ENCODE data around the gene MMD2.

MMD2 gene

DNA sequence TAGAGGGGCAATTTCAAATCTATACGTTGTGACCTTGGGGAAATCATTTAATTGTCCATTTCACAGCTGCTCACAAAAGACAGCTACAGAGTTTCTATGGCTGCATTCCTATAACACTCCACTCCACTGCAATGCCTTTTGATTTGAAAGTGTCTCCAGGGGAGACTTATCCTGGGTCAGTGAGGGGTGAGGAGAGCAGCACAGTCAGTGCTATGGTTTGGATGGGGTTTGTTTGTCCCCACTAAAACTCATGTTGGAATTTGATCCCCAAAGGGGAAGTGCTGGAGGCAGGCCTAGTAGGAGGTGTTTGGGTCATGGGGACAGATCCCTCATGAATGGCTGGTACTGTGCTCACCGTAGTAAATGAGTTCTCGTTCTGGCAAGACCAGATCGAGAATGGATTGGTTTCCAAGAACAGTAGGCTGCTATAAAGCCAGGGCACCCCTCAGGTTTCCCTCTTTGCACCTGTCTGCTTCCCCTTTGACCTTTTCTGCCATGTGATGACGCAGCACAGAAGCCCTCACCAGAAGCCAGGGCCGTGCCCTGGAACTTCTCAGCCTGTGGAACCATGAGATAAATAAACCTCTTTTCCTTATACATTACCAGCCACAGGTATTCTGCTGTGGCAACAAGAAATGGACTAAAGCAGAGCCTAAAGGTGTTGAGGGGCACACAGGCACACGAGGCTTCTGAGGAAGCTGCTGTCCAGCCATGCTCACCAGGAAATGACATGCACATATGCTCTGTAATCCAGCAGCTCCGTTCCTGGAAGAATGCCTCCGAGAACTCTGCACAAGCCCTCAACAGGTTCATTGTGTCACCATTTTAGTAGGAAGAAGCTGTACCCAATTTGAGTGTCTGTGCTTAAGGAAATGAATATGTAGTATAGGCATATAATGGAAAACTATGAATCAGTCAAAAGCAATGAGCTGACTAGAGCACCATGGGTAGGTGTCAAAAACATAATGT is 92.2 kb downstream of the MMD2 start:
- no peak for DNase-seq

DNA sequence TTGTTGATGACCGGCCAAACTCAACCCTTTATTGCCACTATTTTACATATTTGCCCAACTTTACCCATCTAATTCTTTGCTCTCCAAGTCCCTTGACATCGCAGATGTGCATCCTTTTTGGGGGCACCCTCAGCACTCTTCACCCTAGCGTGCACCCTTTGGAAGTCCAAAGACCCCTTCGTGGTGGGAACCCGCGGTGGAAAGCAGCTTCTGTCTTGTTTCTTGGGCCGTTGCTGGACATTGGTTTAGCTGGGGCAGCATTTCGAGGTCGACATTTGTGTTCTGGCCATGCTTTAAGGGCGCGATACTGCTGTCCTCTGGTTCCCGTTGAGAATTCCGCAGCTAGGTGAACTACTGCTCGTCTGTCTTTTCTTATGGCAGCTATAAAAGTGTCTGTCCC is 96.8 kb downstream of the MMD2 start:
- DNase-seq = no peak

DNA sequence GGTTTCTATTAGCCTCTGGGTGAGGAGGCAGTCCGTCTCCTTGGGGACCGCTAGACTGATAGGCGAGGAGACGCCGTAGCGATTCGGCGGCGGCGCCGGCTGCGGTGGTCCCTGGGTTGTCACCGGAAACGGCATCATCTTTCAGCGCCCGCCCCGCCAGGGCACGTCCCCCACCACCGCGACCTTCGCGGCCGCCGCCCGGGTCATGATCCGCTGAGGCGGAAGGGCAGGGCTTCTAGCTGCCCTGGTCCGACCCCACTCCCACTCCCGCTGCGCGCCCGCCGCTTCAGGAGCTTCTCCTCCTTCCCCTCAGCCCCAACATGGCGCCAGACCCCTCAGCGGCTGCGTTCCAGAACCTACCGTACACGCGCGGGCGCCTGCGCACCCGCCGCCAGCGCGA is 97.3 kb downstream of the MMD2 start, which contains the start of gene PAPOLB:
Gene PAPOLB (minus strand): TSS at position 358 of the 400 bp plus-strand sequence. CDS start 220 bp downstream, at position 138.
- no peak for DNase-seq

DNA sequence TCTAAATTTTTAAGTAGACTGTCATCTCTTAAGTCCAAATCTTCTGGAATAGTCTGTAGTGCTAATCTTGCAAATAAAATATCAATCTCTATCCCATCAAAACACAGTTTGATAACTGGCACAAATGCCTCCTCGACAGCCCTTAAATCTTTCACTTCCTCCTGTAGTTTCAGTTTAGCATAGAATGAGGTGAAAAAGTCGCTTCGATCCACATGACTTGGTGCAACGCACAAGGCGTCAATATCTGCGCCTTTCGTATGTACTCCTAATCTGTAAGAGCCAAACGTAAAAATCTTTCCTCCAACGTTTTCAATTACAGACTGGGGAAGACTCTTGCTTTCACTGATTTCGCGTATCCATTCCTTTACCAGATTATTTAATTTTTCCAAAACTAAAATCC is 97.8 kb downstream of the MMD2 start:
- no peak for DNase-seq

- DNase-seq = no peak
Observed at GRCh38 chr7:4857189-4857588, 101.8 kb downstream of the MMD2 start.

- no peak for DNase-seq
Observed at GRCh38 chr7:4856336-4857057, 102.5 kb downstream of the MMD2 start.
